ENCODE data around the gene ACTR1A. TPM values are rescaled to one million over a fixed set of nuclear protein-coding genes. Genes with fewer than 3 reads are reported as not detected.

ACTR1A gene
- total RNA-seq, 4 donors from 2014 or later = 38.7 to 106 (median 70.9) TPM

- no peak overlapping the region for H3K27ac ChIP-seq
- no peaks in the 10 kb centered on the region for H3K9me3 ChIP-seq
- H3K27me3 ChIP-seq = no peaks in the 10 kb centered on the region
- no peaks in the 10 kb centered on the region for H3K36me3 ChIP-seq
- intact Hi-C loops (cut with DNase I; ENCODE audit: low total_unique reads) = no loop called here
- no peak for DNase-seq
- TF ChIP-seq POLR2A (IDR thresholded peaks at IDR 0.05) (no peak), CTCF (IDR thresholded peaks at IDR 0.05) (no peak)
- no peaks in the 10 kb centered on the region for H3K4me1 ChIP-seq
- H3K4me3 ChIP-seq = no peak overlapping the region
These were observed 35.2 kb downstream of the ACTR1A start for GRCh38 chr10:102467318-102467717.

GRCh38 chr10:102465466-102465865 is 37.0 kb downstream of the ACTR1A start:
- Histone ChIP-seq H3K27ac (no peak overlapping the region), H3K36me3 (no peaks in the 10 kb centered on the region), H3K9me3 (no peaks in the 10 kb centered on the region), H3K4me3 (no peak overlapping the region), H3K4me1 (peaks cover 0 to 4% of the 10 kb centered on the region in 2 donors), H3K27me3 (no peaks in the 10 kb centered on the region)
- TF ChIP-seq CTCF (IDR thresholded peaks at IDR 0.05) (no peak), POLR2A (IDR thresholded peaks at IDR 0.05) (no peak)
- intact Hi-C loops (cut with DNase I; ENCODE audit: low total_unique reads) = no loop called here
- DNase-seq = no peak

GRCh38 chr10:102463983-102464382 is 38.5 kb downstream of the ACTR1A start:
- Histone ChIP-seq H3K27ac (no peak overlapping the region), H3K36me3 (no peaks in the 10 kb centered on the region)

GRCh38 chr10:102462512-102463054 is 39.9 kb downstream of the ACTR1A start:
- Histone ChIP-seq H3K36me3 (no peaks in the 10 kb centered on the region), H3K4me1 (peaks cover 0 to 4% of the 10 kb centered on the region in 2 donors), H3K27me3 (no peaks in the 10 kb centered on the region), H3K4me3 (no peak overlapping the region), H3K27ac (no peak overlapping the region), H3K9me3 (no peaks in the 10 kb centered on the region)
- TF ChIP-seq CTCF (IDR thresholded peaks at IDR 0.05) = no peak
- TF ChIP-seq POLR2A (IDR thresholded peaks at IDR 0.05) = no peak
- DNase-seq = no peak
- intact Hi-C loops (cut with DNase I; ENCODE audit: low total_unique reads) = no loop called here

More at GRCh38 chr10:102463983-102464382, 38.5 kb downstream of the ACTR1A start:
- no peak overlapping the region for H3K4me3 ChIP-seq
- DNase-seq = no peak
- H3K4me1 ChIP-seq = peaks cover 0 to 4% of the 10 kb centered on the region in 2 donors
- intact Hi-C loops (cut with DNase I; ENCODE audit: low total_unique reads) = no loop called here
- H3K9me3 ChIP-seq = no peaks in the 10 kb centered on the region
- TF ChIP-seq POLR2A (IDR thresholded peaks at IDR 0.05) (no peak), CTCF (IDR thresholded peaks at IDR 0.05) (no peak)
- H3K27me3 ChIP-seq = no peaks in the 10 kb centered on the region

GRCh38 chr10:102461187-102462054 is 41.1 kb downstream of the ACTR1A start:
- DNase-seq = peak; percentile 85 to 91
- no peaks in the 10 kb centered on the region for H3K27me3 ChIP-seq
- H3K27ac ChIP-seq = peak overlapping the region; percentile 9 to 55
- H3K36me3 ChIP-seq = no peaks in the 10 kb centered on the region
- intact Hi-C loops (cut with DNase I; ENCODE audit: low total_unique reads) = no loop called here
- H3K4me1 ChIP-seq = peaks cover 0 to 4% of the 10 kb centered on the region in 2 donors
- peak overlapping the region; percentile 51 to 52 for H3K4me3 ChIP-seq
- peak in 1 of 4 experiments; percentile 16 for TF ChIP-seq CTCF (IDR thresholded peaks at IDR 0.05)
- TF ChIP-seq POLR2A (IDR thresholded peaks at IDR 0.05) = peak in 1 of 2 donors; percentile 42
- H3K9me3 ChIP-seq = no peaks in the 10 kb centered on the region
